Stomach (tissue), 4 donors: ENCODE data around the gene DBNDD2.

Experiments used
- CTCF ChIP-seq, 7 experiments: fragments of 450-650 bp in 4 of 7; fragments of 200-600 bp in 3 of 7; sonication (generic) in 3 of 7; IDR thresholded peaks; one replicate each; pipeline ENCODE4 v1.5.1; 2016 to 2019; ENCODE audit warnings: antibody characterized with exemption in 7 of 7, control low read depth in 2 of 7, mild to moderate bottlenecking in 1 of 7
- POLR2AphosphoS5 ChIP-seq, 3 donors: sonication (generic); formaldehyde crosslinking; IDR thresholded peaks; one replicate each; pipeline ENCODE4 v1.6.1; 2016; ENCODE audit warnings: antibody characterized with exemption in 3 of 3

- peak; percentile 81 to 97 (median 90) for TF ChIP-seq POLR2AphosphoS5 (IDR thresholded peaks at IDR 0.05)
- peak in 1 of 7 experiments; percentile 8 for TF ChIP-seq CTCF (IDR thresholded peaks at IDR 0.05)
These were observed 7.9 kb downstream of the DBNDD2 start, which contains the start of gene PIGT for GRCh38 chr20:45415822-45416637.
